H1 (cell line): ENCODE results near the gene IGLL5. TPM values are rescaled to one million over a fixed set of nuclear protein-coding genes. Genes with fewer than 3 reads are reported as not detected.

ENCODE experiments used
- GABPA ChIP-seq: IDR thresholded peaks from 2 replicates; pipeline ENCODE4 v1.6.1; 2011; ENCODE audit warnings: mild to moderate bottlenecking, low read length, moderate library complexity, borderline replicate concordance; ENCODE audit not compliant: insufficient read depth
- PHF8 ChIP-seq: fragments of 200-600 bp; sonication (generic); conservative IDR thresholded peaks from 2 replicates; pipeline ENCODE4 v1.7.1; 2012; ENCODE audit warnings: low read depth, mild to moderate bottlenecking, inconsistent platforms, low read length, moderate library complexity
- RFX5 ChIP-seq: IDR thresholded peaks from 2 replicates; pipeline ENCODE4 v1.6.1; 2011; ENCODE audit warnings: low read depth, low read length, improper control_type of control experiment, borderline replicate concordance
- SIX5 ChIP-seq: IDR thresholded peaks from 2 replicates; pipeline ENCODE4 v1.6.1; 2011; ENCODE audit warnings: mild to moderate bottlenecking, low read depth, low read length
- TBP ChIP-seq: IDR thresholded peaks from 2 replicates; pipeline ENCODE4 v1.6.1; 2011; ENCODE audit warnings: low read depth, low read length, improper control_type of control experiment
- polyA plus RNA-seq, 7 experiments: library from polyadenylated mRNA; depleted of rRNA in 3 of 7; stranded (reverse) in 5 of 7; unstranded in 2 of 7; fragments of >200 nt in 5 of 7; fragments of 200-250 nt in 2 of 7; gene quantifications; 1 replicate in 5 of 7; 2 replicates in 1 of 7; 4 replicates in 1 of 7; pipeline versions ENCODE4 v1.2.1 to v1.2.3, GENCODE V29; 2011 to 2013; ENCODE audit warnings: missing spikeins in 2 of 7, mixed read lengths in 2 of 7
- total RNA-seq: library from RNA; stranded (reverse); fragmentation: NEBNext Ultra II Directional; extraction: Animal tissue kit (Norgen Biotek cat#: 25700); gene quantifications from 2 replicates; pipeline ENCODE4 v1.2.1, GENCODE V29; 2021

Gene IGLL5
- total and polyA plus RNA-seq, 2 of the 8 experiments (the other 6 are each of a cell fraction or from before 2014, with no cell fraction given): not detected

GRCh38 chr22:22918297-22918965, 30.8 kb downstream of the IGLL5 start (continued):
- TF ChIP-seq RFX5: no peak
- no peak for TF ChIP-seq GABPA
- TF ChIP-seq TBP: no peak
- no peak for TF ChIP-seq SIX5
- TF ChIP-seq PHF8: no peak
- TF ChIP-seq, all 59 proteins: peak for 0
